OCI-LY7 (cell line): ENCODE data around the gene NTM.

Source experiments
- EZH2phosphoT487 ChIP-seq: fragments of 200-600 bp; sonication (generic); IDR thresholded peaks from 2 replicates; pipeline ENCODE4 v1.6.1; 2018; ENCODE audit warnings: low read depth, borderline replicate concordance, mild to moderate bottlenecking, mixed run types, antibody characterized with exemption, low read length, moderate library complexity, mixed read lengths
- TF ChIP-seq, protein P1 (sequence below): fragments of 200-600 bp; sonication (generic); conservative IDR thresholded peaks from 2 replicates; pipeline ENCODE4 v1.5.1; 2014; ENCODE audit warnings: mild to moderate bottlenecking, antibody characterized with exemption, low read length, moderate library complexity, mixed read lengths

DNA sequence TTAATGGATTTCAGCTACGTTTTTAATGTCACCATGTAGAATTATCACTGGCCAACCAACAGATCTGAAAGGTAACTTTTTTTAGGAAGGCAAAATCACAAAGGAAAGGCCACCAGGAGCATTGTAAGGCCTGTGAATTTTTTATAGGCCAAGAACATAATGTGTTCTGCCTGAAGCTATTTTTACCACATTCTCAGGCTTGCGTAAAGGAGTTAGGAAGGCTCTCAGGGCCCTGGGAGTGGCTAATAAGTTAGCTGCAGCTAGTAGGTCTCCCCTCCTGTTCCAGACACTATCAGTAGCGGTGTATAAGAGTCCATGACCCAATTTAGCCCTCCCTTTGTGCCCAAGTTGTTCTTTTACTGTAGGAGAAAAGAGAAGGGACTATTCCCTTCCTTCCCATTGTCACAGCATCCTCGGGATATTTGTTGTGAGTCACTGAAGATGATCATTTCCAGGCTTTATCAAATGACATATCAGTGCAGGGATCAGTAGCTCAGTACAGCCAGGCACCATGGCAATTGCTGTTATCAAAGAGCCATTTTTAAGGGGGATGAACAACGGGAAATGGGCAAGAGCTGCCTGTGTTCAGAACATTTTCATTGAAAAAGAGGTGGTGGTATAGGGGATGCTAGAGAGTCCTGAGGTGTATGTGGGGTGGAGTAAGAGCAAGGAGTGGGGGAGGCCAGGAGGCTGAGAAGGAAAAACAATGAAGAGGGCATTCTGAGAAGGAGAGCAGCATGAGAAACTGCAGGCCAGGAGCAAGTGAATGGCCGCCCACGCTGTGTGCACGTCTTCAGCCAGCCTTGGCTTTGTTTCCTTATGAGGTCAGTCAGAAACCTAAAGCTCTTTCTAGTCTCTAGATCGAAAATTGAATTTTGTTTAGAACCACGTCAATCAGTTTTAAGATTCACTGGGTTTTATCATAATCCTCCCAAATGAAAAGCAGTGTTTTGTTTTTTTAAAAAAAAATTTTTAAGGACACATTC lies 940.3 kb downstream of the NTM start:
- TF ChIP-seq, protein P1, sequence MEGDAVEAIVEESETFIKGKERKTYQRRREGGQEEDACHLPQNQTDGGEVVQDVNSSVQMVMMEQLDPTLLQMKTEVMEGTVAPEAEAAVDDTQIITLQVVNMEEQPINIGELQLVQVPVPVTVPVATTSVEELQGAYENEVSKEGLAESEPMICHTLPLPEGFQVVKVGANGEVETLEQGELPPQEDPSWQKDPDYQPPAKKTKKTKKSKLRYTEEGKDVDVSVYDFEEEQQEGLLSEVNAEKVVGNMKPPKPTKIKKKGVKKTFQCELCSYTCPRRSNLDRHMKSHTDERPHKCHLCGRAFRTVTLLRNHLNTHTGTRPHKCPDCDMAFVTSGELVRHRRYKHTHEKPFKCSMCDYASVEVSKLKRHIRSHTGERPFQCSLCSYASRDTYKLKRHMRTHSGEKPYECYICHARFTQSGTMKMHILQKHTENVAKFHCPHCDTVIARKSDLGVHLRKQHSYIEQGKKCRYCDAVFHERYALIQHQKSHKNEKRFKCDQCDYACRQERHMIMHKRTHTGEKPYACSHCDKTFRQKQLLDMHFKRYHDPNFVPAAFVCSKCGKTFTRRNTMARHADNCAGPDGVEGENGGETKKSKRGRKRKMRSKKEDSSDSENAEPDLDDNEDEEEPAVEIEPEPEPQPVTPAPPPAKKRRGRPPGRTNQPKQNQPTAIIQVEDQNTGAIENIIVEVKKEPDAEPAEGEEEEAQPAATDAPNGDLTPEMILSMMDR, result no peak
- TF ChIP-seq EZH2phosphoT487, result no peak
